Loucy (cell line): ENCODE measurements around the gene SNAP23.

ENCODE experiments used
- H2AFZ ChIP-seq: fragments of 200-600 bp; sonication (generic); 2 replicates; pipeline ENCODE4 v1.6.0; 2016; ENCODE audit warnings: antibody characterized with exemption, mild to moderate bottlenecking, low read length, moderate library complexity
- H3F3A ChIP-seq: fragments of 200-600 bp; 2 replicates; pipeline ENCODE4 v1.6.0; 2016; ENCODE audit warnings: antibody characterized with exemption, low read depth, mild to moderate bottlenecking
- H3K27me3 ChIP-seq: fragments of 200-600 bp; sonication (generic); 2 replicates; pipeline ENCODE4 v1.6.1; 2014; ENCODE audit warnings: low read length, mild to moderate bottlenecking; ENCODE audit not compliant: insufficient read depth, poor library complexity, severe bottlenecking
- H3K36me3 ChIP-seq: fragments of 200-600 bp; sonication (generic); 2 replicates; pipeline ENCODE4 v1.6.1; 2016; ENCODE audit warnings: low read length; ENCODE audit not compliant: insufficient read depth
- H3K4me1 ChIP-seq: fragments of 200-600 bp; sonication (generic); 2 replicates; pipeline ENCODE4 v1.5.1; 2014; ENCODE audit warnings: low read length, mild to moderate bottlenecking; ENCODE audit not compliant: insufficient read depth, poor library complexity, severe bottlenecking
- H3K4me2 ChIP-seq: fragments of 200-600 bp; sonication (generic); 2 replicates; pipeline ENCODE4 v1.6.0; 2014; ENCODE audit warnings: antibody characterized with exemption, low read length, low read depth, mild to moderate bottlenecking; ENCODE audit not compliant: poor library complexity, severe bottlenecking
- H3K4me3 ChIP-seq: fragments of 200-600 bp; sonication (generic); 2 replicates; pipeline ENCODE4 v1.5.1; 2014; ENCODE audit warnings: low read length, mild to moderate bottlenecking, mixed read lengths; ENCODE audit not compliant: poor library complexity, severe bottlenecking
- H3K79me2 ChIP-seq: fragments of 200-600 bp; sonication (generic); 2 replicates; pipeline ENCODE4 v1.6.1; 2014; ENCODE audit warnings: low read length; ENCODE audit not compliant: insufficient read depth
- H3K9ac ChIP-seq: fragments of 200-600 bp; sonication (generic); 2 replicates; pipeline ENCODE4 v1.6.0; 2014; ENCODE audit warnings: mild to moderate bottlenecking, low read depth, low read length, moderate library complexity; ENCODE audit not compliant: poor library complexity, severe bottlenecking
- H3K9me2 ChIP-seq: fragments of 200-600 bp; sonication (generic); replicated peaks from 2 replicates; pipeline ENCODE4 v1.6.1; 2016; ENCODE audit warnings: low read depth, low read length, mixed read lengths
- H3K9me3 ChIP-seq: fragments of 200-600 bp; sonication (generic); 2 replicates; pipeline ENCODE4 v1.6.1; 2014; ENCODE audit warnings: mild to moderate bottlenecking, antibody characterized with exemption, low read length, low read depth; ENCODE audit not compliant: insufficient read depth
- H4K20me1 ChIP-seq: fragments of 200-600 bp; sonication (generic); 2 replicates; pipeline ENCODE4 v1.6.0; 2014; ENCODE audit warnings: antibody characterized with exemption, low read length, mild to moderate bottlenecking; ENCODE audit not compliant: insufficient read depth, poor library complexity, severe bottlenecking
- CTCF ChIP-seq: fragments of 200-600 bp; sonication (generic); conservative IDR thresholded peaks from 2 replicates; pipeline ENCODE4 v1.5.1; 2014; ENCODE audit warnings: mild to moderate bottlenecking, antibody characterized with exemption, low read length
- EZH2phosphoT487 ChIP-seq: fragments of 200-600 bp; IDR thresholded peaks from 2 replicates; pipeline ENCODE4 v1.6.1; 2018; ENCODE audit warnings: antibody characterized with exemption, mild to moderate bottlenecking, moderate library complexity, borderline replicate concordance

Gene SNAP23

DNA sequence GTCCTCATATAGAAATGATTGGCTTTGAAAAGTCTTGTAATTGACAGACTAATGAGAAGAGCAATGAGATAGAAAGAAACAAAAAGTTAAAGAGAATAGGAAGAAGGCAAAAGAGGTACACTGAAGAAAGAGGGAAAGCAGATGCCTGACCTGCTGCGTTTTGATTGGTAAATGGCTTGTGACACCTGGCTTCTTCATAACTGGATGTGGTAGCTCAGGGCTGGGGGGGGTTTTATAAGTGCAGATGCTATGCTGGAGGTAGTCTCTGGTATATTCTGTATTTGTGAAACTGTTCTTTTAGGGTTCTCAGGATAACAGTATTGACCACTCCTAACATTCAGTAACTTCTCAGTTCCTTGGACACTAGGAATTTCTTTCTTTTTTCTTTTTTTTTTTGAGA is 81.3 kb downstream of the SNAP23 start:
- Histone ChIP-seq H3K9me2 (no peaks in the 10 kb centered on the region), H2AFZ (no peak overlapping the region), H3K79me2 (peaks cover 59% of the 10 kb centered on the region), H3K9me3 (no peaks in the 10 kb centered on the region), H3K4me3 (peak overlapping the region; percentile 76), H3K4me2 (peak overlapping the region; percentile 93), H3K36me3 (no peaks in the 10 kb centered on the region), H3K27me3 (no peaks in the 10 kb centered on the region), H4K20me1 (peaks cover 25% of the 10 kb centered on the region), H3K9ac (peak overlapping the region; percentile 79), H3K4me1 (peaks cover 38% of the 10 kb centered on the region), H3F3A (no peaks in the 10 kb centered on the region)
- TF ChIP-seq CTCF: no peak
- TF ChIP-seq EZH2phosphoT487: no peak

GRCh38 chr15:42577514-42578031 is 82.1 kb downstream of the SNAP23 start:
- Histone ChIP-seq H3K36me3 (no peaks in the 10 kb centered on the region), H3K9me2 (no peaks in the 10 kb centered on the region), H3K4me1 (peaks cover 46% of the 10 kb centered on the region), H3K4me2 (peak overlapping the region; percentile 93), H3K9ac (peak overlapping the region; percentile 79), H3F3A (no peaks in the 10 kb centered on the region), H3K79me2 (peaks cover 67% of the 10 kb centered on the region), H3K27me3 (no peaks in the 10 kb centered on the region), H4K20me1 (peaks cover 25% of the 10 kb centered on the region), H2AFZ (no peak overlapping the region), H3K4me3 (peak overlapping the region; percentile 76), H3K9me3 (no peaks in the 10 kb centered on the region)
- TF ChIP-seq CTCF: no peak
- no peak for TF ChIP-seq EZH2phosphoT487

- no peak overlapping the region for H2AFZ ChIP-seq
- H3F3A ChIP-seq: no peaks in the 10 kb centered on the region
- H3K36me3 ChIP-seq: no peaks in the 10 kb centered on the region
- H3K9me2 ChIP-seq: no peaks in the 10 kb centered on the region
- TF ChIP-seq EZH2phosphoT487: no peak
- no peak for TF ChIP-seq CTCF
- peaks cover 25% of the 10 kb centered on the region for H4K20me1 ChIP-seq
- H3K4me1 ChIP-seq: peaks cover 61% of the 10 kb centered on the region
- peak overlapping the region; percentile 76 for H3K4me3 ChIP-seq
- H3K27me3 ChIP-seq: no peaks in the 10 kb centered on the region
- peak overlapping the region; percentile 39 for H3K9ac ChIP-seq
- no peaks in the 10 kb centered on the region for H3K9me3 ChIP-seq
- peak overlapping the region; percentile 93 for H3K4me2 ChIP-seq
- H3K79me2 ChIP-seq: peaks cover 82% of the 10 kb centered on the region
Measured at GRCh38 chr15:42578984-42579537, 83.6 kb downstream of the SNAP23 start.
